OCI-LY1 (cell line): ENCODE measurements around the gene DAAM1.

Source experiments
- H2AFZ ChIP-seq: fragments of 200-600 bp; sonication (generic), shearing (Covaris generic); 2 replicates; pipeline ENCODE4 v1.6.0; 2014; ENCODE audit warnings: antibody characterized with exemption, mild to moderate bottlenecking, low read length
- H3F3A ChIP-seq: fragments of 200-600 bp; sonication (generic), shearing (Covaris generic); 2 replicates; pipeline ENCODE4 v1.6.0; 2014; ENCODE audit warnings: mild to moderate bottlenecking, antibody characterized with exemption, low read length, moderate library complexity; ENCODE audit not compliant: insufficient read depth
- H3K27ac ChIP-seq: fragments of 200-600 bp; sonication (generic); 2 replicates; pipeline ENCODE4 v1.5.1; 2014; ENCODE audit warnings: low read length, mixed run types, mild to moderate bottlenecking, low read depth; ENCODE audit not compliant: poor library complexity, severe bottlenecking
- H3K27me3 ChIP-seq: fragments of 200-600 bp; sonication (generic); 2 replicates; pipeline ENCODE4 v1.6.0; 2014; ENCODE audit warnings: antibody characterized with exemption, mild to moderate bottlenecking, low read length, moderate library complexity; ENCODE audit not compliant: insufficient read depth
- H3K36me3 ChIP-seq: fragments of 200-600 bp; sonication (generic); 2 replicates; pipeline ENCODE4 v1.6.1; 2014; ENCODE audit warnings: mild to moderate bottlenecking, antibody characterized with exemption, low read length, moderate library complexity, mixed read lengths; ENCODE audit not compliant: insufficient read depth
- H3K4me1 ChIP-seq: fragments of 200-600 bp; sonication (generic); 2 replicates; pipeline ENCODE4 v1.5.1; 2014; ENCODE audit warnings: mild to moderate bottlenecking, low read length, moderate library complexity; ENCODE audit not compliant: insufficient read depth, severe bottlenecking
- H3K4me2 ChIP-seq: fragments of 200-600 bp; sonication (generic), shearing (Covaris generic); 2 replicates; pipeline ENCODE4 v1.6.1; 2014; ENCODE audit warnings: low read length
- H3K4me3 ChIP-seq: fragments of 200-600 bp; sonication (generic); 2 replicates; pipeline ENCODE4 v1.5.1; 2014; ENCODE audit warnings: low read length, low read depth, mild to moderate bottlenecking, mixed read lengths; ENCODE audit not compliant: poor library complexity, severe bottlenecking
- H3K79me2 ChIP-seq: fragments of 200-600 bp; shearing (Covaris generic); 2 replicates; pipeline ENCODE4 v1.6.1; 2016; ENCODE audit warnings: mixed run types, low read length, mixed read lengths; ENCODE audit not compliant: insufficient read depth
- H3K9ac ChIP-seq: fragments of 200-600 bp; sonication (generic), shearing (Covaris generic); 2 replicates; pipeline ENCODE4 v1.6.1; 2014; ENCODE audit warnings: mild to moderate bottlenecking, low read length, mixed read lengths
- H3K9me2 ChIP-seq: fragments of 200-600 bp; sonication (generic), shearing (Covaris generic); 2 replicates; pipeline ENCODE4 v1.6.1; 2014; ENCODE audit warnings: low read depth, mild to moderate bottlenecking, low read length, mixed read lengths
- H3K9me3 ChIP-seq: fragments of 200-600 bp; shearing (Covaris generic); 2 replicates; pipeline ENCODE4 v1.6.1; 2014; ENCODE audit warnings: low read length, mixed read lengths
- H4K20me1 ChIP-seq: fragments of 200-600 bp; sonication (generic), shearing (Covaris generic); 2 replicates; pipeline ENCODE4 v1.6.0; 2016; ENCODE audit warnings: mild to moderate bottlenecking, low read length; ENCODE audit not compliant: insufficient read depth
- EZH2 ChIP-seq: fragments of 200-600 bp; sonication (generic), shearing (Covaris generic); IDR thresholded peaks from 2 replicates; pipeline ENCODE4 v1.8.0; 2017; ENCODE audit warnings: borderline replicate concordance, mixed run types, mild to moderate bottlenecking, antibody characterized with exemption, low read length, moderate library complexity, mixed read lengths
- TF ChIP-seq, protein P1 (sequence below): fragments of 200-600 bp; sonication (generic), shearing (Covaris generic); IDR thresholded peaks from 2 replicates; pipeline ENCODE4 v1.5.1; 2017; ENCODE audit warnings: mild to moderate bottlenecking, antibody characterized with exemption, low read length, moderate library complexity, mixed read lengths

DAAM1 gene

DNA sequence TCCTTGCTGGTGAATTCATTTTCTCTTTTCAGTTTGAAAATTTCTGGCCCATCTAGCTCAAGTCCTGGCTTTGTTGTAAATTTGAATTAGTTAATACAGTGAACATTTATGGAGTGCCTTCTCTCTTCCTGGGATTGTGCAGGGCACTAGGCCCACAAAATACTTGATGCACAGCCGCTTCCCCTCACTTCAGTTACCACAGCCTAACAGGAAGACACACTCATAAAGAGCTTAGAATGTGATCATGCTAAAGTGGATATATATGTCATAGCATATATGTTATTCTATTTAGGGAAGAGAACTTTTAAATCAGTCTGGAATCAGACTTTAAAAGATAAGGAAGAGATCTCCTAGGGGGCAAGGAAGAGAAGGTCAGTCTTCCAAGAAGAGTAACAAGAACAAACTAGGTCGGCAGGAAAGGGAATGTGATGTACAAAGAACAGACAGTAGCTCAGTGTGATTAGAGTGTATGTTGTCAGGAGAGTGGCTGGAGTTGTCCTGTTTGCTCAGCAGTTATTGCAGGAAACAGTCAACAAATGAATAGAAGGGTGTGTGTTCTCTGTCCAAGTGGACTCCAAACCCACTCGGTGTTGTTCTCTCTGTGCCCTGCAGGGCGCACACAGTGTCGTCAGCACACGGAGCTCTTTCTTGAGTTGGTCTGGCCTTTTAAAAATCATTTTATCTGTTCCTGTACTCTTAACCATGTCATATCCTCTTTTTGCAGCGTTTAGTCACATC, 74.4 kb downstream of the DAAM1 start:
- TF ChIP-seq, protein P1, sequence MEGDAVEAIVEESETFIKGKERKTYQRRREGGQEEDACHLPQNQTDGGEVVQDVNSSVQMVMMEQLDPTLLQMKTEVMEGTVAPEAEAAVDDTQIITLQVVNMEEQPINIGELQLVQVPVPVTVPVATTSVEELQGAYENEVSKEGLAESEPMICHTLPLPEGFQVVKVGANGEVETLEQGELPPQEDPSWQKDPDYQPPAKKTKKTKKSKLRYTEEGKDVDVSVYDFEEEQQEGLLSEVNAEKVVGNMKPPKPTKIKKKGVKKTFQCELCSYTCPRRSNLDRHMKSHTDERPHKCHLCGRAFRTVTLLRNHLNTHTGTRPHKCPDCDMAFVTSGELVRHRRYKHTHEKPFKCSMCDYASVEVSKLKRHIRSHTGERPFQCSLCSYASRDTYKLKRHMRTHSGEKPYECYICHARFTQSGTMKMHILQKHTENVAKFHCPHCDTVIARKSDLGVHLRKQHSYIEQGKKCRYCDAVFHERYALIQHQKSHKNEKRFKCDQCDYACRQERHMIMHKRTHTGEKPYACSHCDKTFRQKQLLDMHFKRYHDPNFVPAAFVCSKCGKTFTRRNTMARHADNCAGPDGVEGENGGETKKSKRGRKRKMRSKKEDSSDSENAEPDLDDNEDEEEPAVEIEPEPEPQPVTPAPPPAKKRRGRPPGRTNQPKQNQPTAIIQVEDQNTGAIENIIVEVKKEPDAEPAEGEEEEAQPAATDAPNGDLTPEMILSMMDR = no peak
- TF ChIP-seq EZH2 = no peak
- Histone ChIP-seq H2AFZ (no peak overlapping the region), H3K4me1 (no peaks in the 10 kb centered on the region), H3K9me2 (no peaks in the 10 kb centered on the region), H3K27me3 (no peaks in the 10 kb centered on the region), H3K79me2 (peaks cover 24% of the 10 kb centered on the region; the same call in 1 of the 2 replicates), H3K4me3 (no peak overlapping the region), H3F3A (no peaks in the 10 kb centered on the region), H3K9ac (no peak overlapping the region), H3K4me2 (no peak overlapping the region), H3K9me3 (no peaks in the 10 kb centered on the region), H4K20me1 (no peaks in the 10 kb centered on the region), H3K27ac (no peak overlapping the region), H3K36me3 (peaks cover 57% of the 10 kb centered on the region)

DNA sequence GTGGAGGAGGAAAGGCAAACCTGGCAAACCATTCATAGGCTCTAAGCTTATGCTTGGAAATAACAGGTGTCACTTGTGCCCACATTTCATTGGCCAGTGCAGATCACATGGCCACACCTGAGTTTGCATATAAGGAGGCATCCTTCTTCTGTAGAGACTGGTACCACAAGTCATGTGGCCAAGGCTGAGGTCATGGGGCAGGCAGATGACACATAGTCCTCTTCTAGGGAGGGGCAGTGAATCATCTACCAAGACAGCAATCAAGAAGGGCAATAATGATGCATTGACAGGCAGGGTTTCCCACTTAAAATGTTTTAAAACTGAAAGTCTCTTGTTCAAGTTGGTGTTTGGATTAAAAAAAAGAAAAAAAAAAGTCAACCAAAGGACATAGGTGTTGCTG, 77.3 kb downstream of the DAAM1 start:
- Histone ChIP-seq H3K9ac (no peak overlapping the region), H3K4me1 (no peaks in the 10 kb centered on the region), H2AFZ (no peak overlapping the region), H3K9me3 (no peaks in the 10 kb centered on the region), H3K4me3 (no peak overlapping the region), H3K9me2 (no peaks in the 10 kb centered on the region), H4K20me1 (no peaks in the 10 kb centered on the region), H3K4me2 (no peak overlapping the region), H3F3A (no peaks in the 10 kb centered on the region), H3K27ac (no peak overlapping the region), H3K36me3 (peaks cover 75% of the 10 kb centered on the region), H3K27me3 (no peaks in the 10 kb centered on the region), H3K79me2 (0 out of 2 replicates have a peak, but pooled peaks cover 7% of the 10 kb centered on the region)
- TF ChIP-seq, protein P1 = no peak
- no peak for TF ChIP-seq EZH2

DNA sequence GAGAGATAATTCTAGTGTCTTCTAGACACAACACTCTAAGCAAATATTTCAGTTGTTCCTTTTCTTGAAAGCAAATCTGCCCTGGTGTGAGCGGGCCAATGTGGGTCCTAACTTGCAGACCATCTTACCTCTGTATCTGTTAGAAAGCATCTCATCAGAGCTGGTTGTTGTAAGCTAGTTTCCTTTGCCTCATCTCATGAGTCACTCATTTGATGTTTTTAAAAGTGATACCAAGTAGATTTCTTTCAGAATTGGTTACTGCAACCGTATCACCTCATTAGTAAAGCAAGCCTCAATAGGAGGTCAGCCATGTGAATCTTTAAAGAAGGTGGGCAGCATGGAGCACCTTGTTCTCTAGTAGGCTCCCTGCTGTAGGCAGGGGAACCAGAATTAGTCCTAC, 78.6 kb downstream of the DAAM1 start:
- H3K4me2 ChIP-seq = no peak overlapping the region
- no peak overlapping the region for H2AFZ ChIP-seq
- no peak overlapping the region for H3K9ac ChIP-seq
- TF ChIP-seq, protein P1 = no peak
- TF ChIP-seq EZH2 = no peak
- H3K4me3 ChIP-seq = no peak overlapping the region
- no peaks in the 10 kb centered on the region for H3K9me2 ChIP-seq
- no peaks in the 10 kb centered on the region for H3K79me2 ChIP-seq
- H4K20me1 ChIP-seq = no peaks in the 10 kb centered on the region
- H3F3A ChIP-seq = no peaks in the 10 kb centered on the region
- H3K36me3 ChIP-seq = peaks cover 70% of the 10 kb centered on the region
- H3K4me1 ChIP-seq = no peaks in the 10 kb centered on the region
- H3K9me3 ChIP-seq = no peaks in the 10 kb centered on the region
- H3K27ac ChIP-seq = no peak overlapping the region
- H3K27me3 ChIP-seq = no peaks in the 10 kb centered on the region
